Measurements from ENCODE around the gene STYX. TPM values are rescaled to one million over a fixed set of nuclear protein-coding genes. Genes with fewer than 3 reads are reported as not detected.

STYX gene
- total RNA-seq, 1 experiment from 2014 or later, result 20.6 TPM

- H3K27me3 ChIP-seq (ENCODE audit: control insufficient read depth, insufficient read depth, low read length), result no peaks in the 10 kb centered on the region
- no peak overlapping the region for H3K27ac ChIP-seq (ENCODE audit: low read length)
- POLR2A ChIA-PET, result no interaction called here
- intact Hi-C loops (cut with micrococcal nuclease; ENCODE audit: unreplicated experiment), result loop anchor here (5.0 kb wide), 2 partner anchors 223 to 483 kb away; no protein-coding TSS in a partner anchor
- CTCF ChIA-PET, result no interaction called here
- no peak overlapping the region for H3K4me3 ChIP-seq (ENCODE audit: low read depth in 2 of 2, low read length in 2 of 2)
- BruUV-seq (replicated peaks), result no TSS peak
- no peaks in the 10 kb centered on the region for H3K9me3 ChIP-seq (ENCODE audit: control insufficient read depth, insufficient read depth, low read depth, low read length)
- DNase-seq (ENCODE audit: low read depth, low spot score) (no peak), ATAC-seq (no peak)
- no peaks in the 10 kb centered on the region for H3K4me1 ChIP-seq (ENCODE audit: control insufficient read depth, insufficient read depth, low read length)
- TF ChIP-seq TCF7L2 (IDR thresholded peaks at IDR 0.05; ENCODE audit: low read depth, low read length) (no peak), SIN3A (IDR thresholded peaks at IDR 0.05; ENCODE audit: borderline replicate concordance, insufficient read depth, low read depth, low read length) (no peak), CTCF (IDR thresholded peaks at IDR 0.05) (no peak), POLR2AphosphoS5 (IDR thresholded peaks at IDR 0.05; ENCODE audit: low read depth, low read length) (no peak), REST (IDR thresholded peaks at IDR 0.05; ENCODE audit: insufficient read depth in 1 of 2, low read depth in 2 of 2, low read length in 1 of 2) (no peak)
- in situ Hi-C loops (cut with HindIII; ENCODE audit: low pct_unique_long_range_greater_than_20kb, low sequenced_read_pairs), result no loop called here
- no peaks in the 10 kb centered on the region for H3K36me3 ChIP-seq (ENCODE audit: control insufficient read depth, insufficient read depth, low read length)
Observed at GRCh38 chr14:52824462-52824861, 94.5 kb downstream of the STYX start.

Other genes starting within 250 kb of the STYX start
- gene TXNDC16, start 177.7 kb upstream of the STYX start, total RNA-seq (2021; ENCODE audit: unreplicated experiment), result 4.9 TPM
- gene GPR137C, start 177.3 kb upstream of the STYX start, total RNA-seq (2021; ENCODE audit: unreplicated experiment), result 2.7 TPM
- gene ERO1A, start 34.6 kb upstream of the STYX start, total RNA-seq (2021; ENCODE audit: unreplicated experiment), result 83.3 TPM
- 62.1 TPM for gene PSMC6, start 23.0 kb upstream of the STYX start, total RNA-seq (2021; ENCODE audit: unreplicated experiment)
- gene GNPNAT1, start 61.4 kb downstream of the STYX start, total RNA-seq (2021; ENCODE audit: unreplicated experiment), result 22.2 TPM
- 33.3 TPM for gene FERMT2, start 220.9 kb downstream of the STYX start, total RNA-seq (2021; ENCODE audit: unreplicated experiment)

Measured in Panc1 (cell line).